GM21723 (cell line): ENCODE results near the gene OR6B1.
"Not testable (repeated sequence)": the region's sequence is repeated elsewhere in the genome, so short reads cannot be mapped to it uniquely, and the experiment has no call there.

Source experiments
- ATAC-seq: cut with Tn5 transposase; IDR thresholded peaks from one replicate; pipeline ENCODE4 v1.9.1; 2021; ENCODE audit warnings: mild to moderate bottlenecking, moderate library complexity; ENCODE audit not compliant: unreplicated experiment

Gene OR6B1

DNA sequence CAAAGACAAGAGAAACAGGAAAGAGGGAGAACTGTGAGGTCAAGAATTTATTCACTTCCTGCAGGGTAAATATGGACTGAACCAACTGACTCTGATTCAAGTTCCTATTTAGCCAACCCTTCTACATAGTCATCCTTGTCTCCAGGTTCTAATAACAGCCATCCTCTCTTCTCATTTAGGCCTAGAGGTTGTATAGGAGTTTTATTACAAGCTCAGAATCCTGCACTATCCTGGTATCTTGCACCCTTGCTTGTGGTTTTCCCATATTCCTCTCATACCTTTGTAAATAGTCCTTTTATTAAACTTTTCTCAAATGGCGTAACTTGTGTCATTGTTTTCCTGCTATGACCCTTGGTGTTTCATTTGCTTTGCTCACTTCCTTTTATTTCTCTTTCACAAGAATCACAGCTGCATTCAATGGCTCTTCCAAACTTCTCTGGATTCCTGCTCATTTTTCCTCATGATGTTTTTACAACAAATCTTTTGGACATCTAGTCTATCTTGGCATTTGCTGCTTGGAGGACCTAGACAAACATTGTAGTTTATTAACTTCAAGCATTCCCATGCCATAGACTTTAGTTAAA, 36.3 kb downstream of the OR6B1 start:
- no peak for ATAC-seq

- no peak for ATAC-seq
These were observed 37.4 kb downstream of the OR6B1 start for GRCh38 chr7:144037414-144038035.

GRCh38 chr7:144038887-144039286, 38.8 kb downstream of the OR6B1 start:
- no peak for ATAC-seq

DNA sequence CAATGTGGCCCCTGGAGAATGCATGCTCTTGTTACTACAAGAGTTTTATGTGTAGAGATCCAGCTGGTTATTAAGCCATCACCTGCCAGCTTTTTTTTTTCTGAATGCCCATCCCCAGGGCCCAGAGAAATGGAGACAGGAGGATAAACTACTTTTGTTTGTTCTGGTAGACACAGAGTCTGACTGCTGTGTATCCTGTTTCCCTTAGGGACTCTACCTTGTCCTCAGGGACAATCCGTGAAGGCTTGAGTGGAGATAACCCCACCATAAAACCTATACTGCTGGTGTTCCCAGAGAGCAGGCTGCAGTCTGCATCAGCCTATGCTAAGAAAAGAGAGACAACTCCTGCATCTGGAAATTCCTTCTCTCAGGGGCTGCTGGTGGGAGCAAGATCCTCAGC, 48.5 kb downstream of the OR6B1 start, which contains the start of gene OR2A5:
TSS of gene OR2A5 (plus strand) at position 301 of the 400 bp plus-strand sequence. CDS start 1,454 bp downstream, outside the sequence.
- no peak for ATAC-seq

GRCh38 chr7:144049491-144049890, 49.4 kb downstream of the OR6B1 start:
- no peak for ATAC-seq

GRCh38 chr7:144050093-144050492, 50.0 kb downstream of the OR6B1 start:
- ATAC-seq = no peak

- ATAC-seq = not testable (repeated sequence)
These were observed 50.8 kb downstream of the OR6B1 start for GRCh38 chr7:144050884-144051283.

DNA sequence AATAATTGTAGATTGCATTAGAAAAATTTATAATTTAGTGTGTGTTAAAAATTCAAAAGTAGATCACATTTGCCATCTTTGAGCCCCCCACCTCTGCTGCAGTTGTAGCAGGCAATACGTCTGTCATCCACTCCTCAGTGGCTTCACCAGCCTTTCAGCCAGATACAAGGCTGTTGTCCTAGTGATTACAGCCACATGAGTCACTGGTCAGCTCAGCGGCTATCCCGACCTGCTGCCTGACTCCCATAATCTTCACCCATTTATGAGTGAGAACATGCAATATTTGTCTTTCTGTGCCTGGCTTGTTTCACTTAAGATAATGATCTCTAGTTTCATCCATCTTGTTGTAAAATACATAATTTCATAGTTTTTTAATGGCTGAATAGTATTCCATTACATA, 57.8 kb downstream of the OR6B1 start:
- no peak for ATAC-seq
